SK-N-SH treated with all-trans-retinoic acid at 6 μM for 48 hours (cell line): ENCODE results near the gene OR13J1.
A peak's percentile ranks its signal among the peaks of the same experiment; 100 is the strongest.
"Not testable (repeated sequence)": the region's sequence is repeated elsewhere in the genome, so short reads cannot be mapped to it uniquely, and the experiment has no call there.

Source experiments
- ATAC-seq: fragments of 200-7000 bp; cut with Tn5 transposase; 3 replicates; pipeline ENCODE4 v1.9.1; 2020; ENCODE audit warnings: mild to moderate bottlenecking, moderate library complexity
- ARNTL ChIP-seq: fragments of 450-650 bp; formaldehyde crosslinking; IDR thresholded peaks from 2 replicates; pipeline ENCODE4 v1.5.0; 2020; ENCODE audit warnings: low read depth, mild to moderate bottlenecking, moderate library complexity, borderline replicate concordance
- BACH2 ChIP-seq: fragments of 250-450 bp; sonication (Bioruptor Pico); IDR thresholded peaks from 2 replicates; pipeline ENCODE4 v1.9.0; 2021; ENCODE audit warnings: mild to moderate bottlenecking, borderline replicate concordance
- CSDC2 ChIP-seq: fragments of 250-450 bp; sonication (Bioruptor Pico); IDR thresholded peaks from 2 replicates; pipeline ENCODE4 v1.5.0; 2020; ENCODE audit warnings: mild to moderate bottlenecking, moderate library complexity
- GLIS3 ChIP-seq: fragments of 250-450 bp; sonication (Bioruptor Pico); IDR thresholded peaks from 2 replicates; pipeline ENCODE4 v1.5.0; 2020; ENCODE audit warnings: mild to moderate bottlenecking, moderate library complexity
- ISL1 ChIP-seq: fragments of 250-450 bp; sonication (Bioruptor Pico); IDR thresholded peaks from 2 replicates; pipeline ENCODE4 v2.1.2; 2022; ENCODE audit warnings: mild to moderate bottlenecking, moderate library complexity
- OSR1 ChIP-seq: fragments of 250-450 bp; sonication (Bioruptor Pico); IDR thresholded peaks from 2 replicates; pipeline ENCODE4 v1.8.0; 2022; ENCODE audit warnings: moderate library complexity, mild to moderate bottlenecking, inconsistent platforms
- POU6F1 ChIP-seq: fragments of 250-450 bp; sonication (Bioruptor Pico); IDR thresholded peaks from 2 replicates; pipeline ENCODE4 v1.8.0; 2021; ENCODE audit warnings: low read depth, mild to moderate bottlenecking, moderate library complexity, borderline replicate concordance
- PPARA ChIP-seq: fragments of 250-450 bp; sonication (Bioruptor Pico); IDR thresholded peaks from 2 replicates; pipeline ENCODE4 v1.5.0; 2020; ENCODE audit warnings: mild to moderate bottlenecking, borderline replicate concordance
- RARB ChIP-seq: fragments of 250-450 bp; sonication (Bioruptor Pico); IDR thresholded peaks from 2 replicates; pipeline ENCODE4 v1.8.0; 2021; ENCODE audit warnings: mild to moderate bottlenecking, moderate library complexity
- SNAI2 ChIP-seq: fragments of 250-450 bp; sonication (Bioruptor Pico); IDR thresholded peaks from 2 replicates; pipeline ENCODE4 v1.5.0; 2020; ENCODE audit warnings: mild to moderate bottlenecking, moderate library complexity
- TCF4 ChIP-seq: fragments of 250-450 bp; sonication (Bioruptor Pico); IDR thresholded peaks from 2 replicates; pipeline ENCODE4 v1.8.0; 2021; ENCODE audit warnings: mild to moderate bottlenecking, moderate library complexity, borderline replicate concordance
- TOX ChIP-seq: fragments of 250-450 bp; sonication (Bioruptor Pico); IDR thresholded peaks from 2 replicates; pipeline ENCODE4 v1.8.0; 2021; ENCODE audit warnings: mild to moderate bottlenecking, moderate library complexity, borderline replicate concordance
- TSHZ2 ChIP-seq: fragments of 250-450 bp; sonication (Bioruptor Pico); IDR thresholded peaks from 2 replicates; pipeline ENCODE4 v1.5.0; 2020; ENCODE audit warnings: mild to moderate bottlenecking, moderate library complexity
- ZC3H10 ChIP-seq: fragments of 250-450 bp; sonication (Bioruptor Pico); IDR thresholded peaks from 2 replicates; pipeline ENCODE4 v1.5.1; 2021; ENCODE audit warnings: mild to moderate bottlenecking, moderate library complexity
- ZFP30 ChIP-seq: fragments of 450-650 bp; formaldehyde crosslinking; IDR thresholded peaks from 2 replicates; pipeline ENCODE4 v1.5.0; 2022; ENCODE audit warnings: mild to moderate bottlenecking, moderate library complexity
- ZNF565 ChIP-seq: fragments of 450-650 bp; formaldehyde crosslinking; conservative IDR thresholded peaks from 2 replicates; pipeline ENCODE4 v1.5.0; 2020; ENCODE audit warnings: low read depth, mild to moderate bottlenecking, moderate library complexity
- ZNF70 ChIP-seq: fragments of 450-650 bp; formaldehyde crosslinking; IDR thresholded peaks from 2 replicates; pipeline ENCODE4 v1.5.0; 2020; ENCODE audit warnings: mild to moderate bottlenecking, moderate library complexity
- ZNF8 ChIP-seq: fragments of 450-650 bp; formaldehyde crosslinking; IDR thresholded peaks from 2 replicates; pipeline ENCODE4 v1.5.0; 2020; ENCODE audit warnings: mild to moderate bottlenecking, moderate library complexity
- TF ChIP-seq, protein P1 (sequence below): fragments of 250-450 bp; sonication (Bioruptor Pico); IDR thresholded peaks from 2 replicates; pipeline ENCODE4 v1.5.1; 2021; ENCODE audit warnings: mild to moderate bottlenecking, moderate library complexity
- TF ChIP-seq, protein P2 (sequence below): fragments of 250-450 bp; sonication (Bioruptor Pico); IDR thresholded peaks from 2 replicates; pipeline ENCODE4 v1.8.0; 2020; ENCODE audit warnings: mild to moderate bottlenecking, moderate library complexity, borderline replicate concordance

OR13J1 gene

GRCh38 chr9:35891646-35892045, 21.4 kb upstream of the OR13J1 start:
- no peak for ATAC-seq

GRCh38 chr9:35884908-35885307, 14.7 kb upstream of the OR13J1 start:
- ATAC-seq: not testable (repeated sequence)

More at GRCh38 chr9:35891646-35892045, 21.4 kb upstream of the OR13J1 start:
- TF ChIP-seq ZNF565 (CRISPR knock-in tag): no peak

- TF ChIP-seq, protein P1, sequence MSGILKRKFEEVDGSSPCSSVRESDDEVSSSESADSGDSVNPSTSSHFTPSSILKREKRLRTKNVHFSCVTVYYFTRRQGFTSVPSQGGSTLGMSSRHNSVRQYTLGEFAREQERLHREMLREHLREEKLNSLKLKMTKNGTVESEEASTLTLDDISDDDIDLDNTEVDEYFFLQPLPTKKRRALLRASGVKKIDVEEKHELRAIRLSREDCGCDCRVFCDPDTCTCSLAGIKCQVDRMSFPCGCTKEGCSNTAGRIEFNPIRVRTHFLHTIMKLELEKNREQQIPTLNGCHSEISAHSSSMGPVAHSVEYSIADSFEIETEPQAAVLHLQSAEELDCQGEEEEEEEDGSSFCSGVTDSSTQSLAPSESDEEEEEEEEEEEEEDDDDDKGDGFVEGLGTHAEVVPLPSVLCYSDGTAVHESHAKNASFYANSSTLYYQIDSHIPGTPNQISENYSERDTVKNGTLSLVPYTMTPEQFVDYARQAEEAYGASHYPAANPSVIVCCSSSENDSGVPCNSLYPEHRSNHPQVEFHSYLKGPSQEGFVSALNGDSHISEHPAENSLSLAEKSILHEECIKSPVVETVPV (CRISPR knock-in tag): no peak
- TF ChIP-seq TOX (CRISPR knock-in tag) (no peak), TCF4 (CRISPR knock-in tag) (no peak), TSHZ2 (CRISPR knock-in tag) (no peak), ISL1 (CRISPR knock-in tag) (no peak), ZNF70 (CRISPR knock-in tag) (no peak), BACH2 (CRISPR knock-in tag) (no peak), PPARA (CRISPR knock-in tag) (no peak), ZFP30 (no peak), SNAI2 (CRISPR knock-in tag) (no peak), OSR1 (no peak)
- TF ChIP-seq, protein P2, sequence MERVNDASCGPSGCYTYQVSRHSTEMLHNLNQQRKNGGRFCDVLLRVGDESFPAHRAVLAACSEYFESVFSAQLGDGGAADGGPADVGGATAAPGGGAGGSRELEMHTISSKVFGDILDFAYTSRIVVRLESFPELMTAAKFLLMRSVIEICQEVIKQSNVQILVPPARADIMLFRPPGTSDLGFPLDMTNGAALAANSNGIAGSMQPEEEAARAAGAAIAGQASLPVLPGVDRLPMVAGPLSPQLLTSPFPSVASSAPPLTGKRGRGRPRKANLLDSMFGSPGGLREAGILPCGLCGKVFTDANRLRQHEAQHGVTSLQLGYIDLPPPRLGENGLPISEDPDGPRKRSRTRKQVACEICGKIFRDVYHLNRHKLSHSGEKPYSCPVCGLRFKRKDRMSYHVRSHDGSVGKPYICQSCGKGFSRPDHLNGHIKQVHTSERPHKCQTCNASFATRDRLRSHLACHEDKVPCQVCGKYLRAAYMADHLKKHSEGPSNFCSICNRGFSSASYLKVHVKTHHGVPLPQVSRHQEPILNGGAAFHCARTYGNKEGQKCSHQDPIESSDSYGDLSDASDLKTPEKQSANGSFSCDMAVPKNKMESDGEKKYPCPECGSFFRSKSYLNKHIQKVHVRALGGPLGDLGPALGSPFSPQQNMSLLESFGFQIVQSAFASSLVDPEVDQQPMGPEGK: no peak
- TF ChIP-seq, all 23 proteins: peak for 0
- no peak for ATAC-seq
These were observed 12.8 kb upstream of the OR13J1 start for GRCh38 chr9:35882996-35883395.

DNA sequence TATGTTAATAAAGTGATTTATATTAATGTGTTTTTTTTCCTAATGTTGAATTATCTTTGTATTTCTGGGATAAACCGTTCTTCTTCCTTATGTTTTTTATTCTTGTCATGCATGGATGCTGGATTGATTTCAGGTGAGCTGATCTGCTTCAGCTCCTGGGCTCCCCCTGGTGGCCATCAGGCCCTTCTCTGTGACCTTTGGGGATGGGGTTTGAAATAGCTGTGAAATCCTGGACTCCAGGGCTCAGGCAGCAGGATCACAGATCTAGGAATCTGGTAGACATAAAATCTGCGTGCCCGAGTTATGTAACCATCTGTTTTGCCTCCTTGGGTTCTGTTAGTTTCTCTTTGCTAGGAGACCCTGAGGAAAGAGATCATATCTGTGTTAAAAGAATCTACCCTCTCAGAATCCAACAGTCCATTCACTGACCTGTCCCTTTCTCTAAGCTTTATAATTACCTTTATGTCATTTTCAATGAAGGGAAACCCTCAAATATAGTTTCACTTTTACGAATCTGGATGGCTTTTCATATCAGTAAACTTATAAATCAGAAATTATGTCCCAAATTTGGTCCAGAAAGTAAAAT, 12.2 kb upstream of the OR13J1 start:
- ATAC-seq: peak; percentile 92
- TF ChIP-seq POU6F1 (CRISPR knock-in tag) (no peak), OSR1 (no peak), ZNF8 (no peak), ZNF70 (CRISPR knock-in tag) (no peak), PPARA (CRISPR knock-in tag) (no peak), TSHZ2 (CRISPR knock-in tag) (no peak), BACH2 (CRISPR knock-in tag) (no peak), CSDC2 (CRISPR knock-in tag) (no peak), RARB (CRISPR knock-in tag) (no peak), TOX (CRISPR knock-in tag) (no peak), SNAI2 (CRISPR knock-in tag) (no peak), GLIS3 (CRISPR knock-in tag) (no peak), ZC3H10 (CRISPR knock-in tag) (no peak), ARNTL (CRISPR knock-in tag) (no peak), ZFP30 (no peak)
- TF ChIP-seq, protein P1 (CRISPR knock-in tag): no peak
- TF ChIP-seq, protein P2: no peak
